GM12892 (cell line): Measurements from ENCODE around the gene ECHS1.

Source experiments
- POLR2A ChIP-seq: IDR thresholded peaks from 2 replicates; pipeline ENCODE4 v1.6.1; 2011; ENCODE audit warnings: low read depth, low read length, control low read depth
- POLR2AphosphoS5 ChIP-seq: IDR thresholded peaks from 2 replicates; pipeline ENCODE4 v1.6.1; 2011; ENCODE audit warnings: low read depth, low read length, control low read depth
- TAF1 ChIP-seq: IDR thresholded peaks from 2 replicates; pipeline ENCODE4 v1.6.1; 2011; ENCODE audit warnings: low read depth, mild to moderate bottlenecking, control low read depth, low read length, borderline replicate concordance

GRCh38 chr10:133324198-133324792 lies 48.9 kb downstream of the ECHS1 start:
- TF ChIP-seq POLR2A = no peak
- TF ChIP-seq POLR2AphosphoS5 = no peak
- no peak for TF ChIP-seq TAF1
